Small intestine (tissue), 7 donors: ENCODE results near the gene LRRC49. TPM values are rescaled to one million over a fixed set of nuclear protein-coding genes. Genes with fewer than 3 reads are reported as not detected.
"Not testable (repeated sequence)": the region's sequence is repeated elsewhere in the genome, so short reads cannot be mapped to it uniquely, and the experiment has no call there.

Source experiments
- DNase-seq, 2 donors: peaks; one replicate each; pipeline versions ENCODE4 v3.0.0 to v3.0.0-alpha.2; 2013
- FAIRE-seq: peaks from 2 replicates; lab custom pipeline; 2012; peaks lifted over from hg19 to GRCh38; lab: Jason Lieb, UNC
- H3K27ac ChIP-seq, 3 donors: one replicate each; pipeline ENCODE4 v1.5.1; 2013; ENCODE audit warnings: low read length in 2 of 3, mild to moderate bottlenecking in 2 of 3, control low read depth in 1 of 3, inconsistent platforms in 1 of 3, low read depth in 1 of 3, moderate library complexity in 1 of 3
- H3K27me3 ChIP-seq, 3 donors: one replicate each; pipeline ENCODE4 v1.6.1; 2013; ENCODE audit warnings: low read length in 3 of 3, inconsistent platforms in 1 of 3; ENCODE audit not compliant: control insufficient read depth in 3 of 3, insufficient read depth in 3 of 3
- H3K36me3 ChIP-seq, 3 donors: one replicate each; pipeline ENCODE4 v1.6.1; 2013; ENCODE audit warnings: low read length in 3 of 3, inconsistent platforms in 1 of 3, low read depth in 1 of 3, mild to moderate bottlenecking in 1 of 3, moderate library complexity in 1 of 3; ENCODE audit not compliant: control insufficient read depth in 3 of 3, insufficient read depth in 2 of 3
- H3K4me1 ChIP-seq, 3 donors: one replicate each; pipeline ENCODE4 v1.6.1; 2013; ENCODE audit warnings: low read length in 2 of 3, inconsistent platforms in 1 of 3, low read depth in 1 of 3, mild to moderate bottlenecking in 1 of 3, moderate library complexity in 1 of 3; ENCODE audit not compliant: control insufficient read depth in 3 of 3, insufficient read depth in 2 of 3
- H3K4me3 ChIP-seq, 3 donors: one replicate each; pipeline ENCODE4 v1.5.1; 2013; ENCODE audit warnings: low read length in 3 of 3, control low read depth in 1 of 3, inconsistent platforms in 1 of 3, low read depth in 1 of 3, mild to moderate bottlenecking in 1 of 3, moderate library complexity in 1 of 3
- H3K9me3 ChIP-seq, 2 donors: one replicate each; pipeline ENCODE4 v1.6.1; 2013; ENCODE audit warnings: low read depth in 1 of 2, low read length in 1 of 2; ENCODE audit not compliant: control insufficient read depth in 2 of 2, insufficient read depth in 1 of 2
- whole genome bisulfite sequencing, 3 donors: extraction: QIAGEN DNeasy Blood & Tissue Kit; methylation state at CpG; one replicate each; pipeline ENCODE4 v1.1.7; 2013; 5-methylcytosine and 5-hydroxymethylcytosine counted together
- polyA plus RNA-seq, 4 donors: library from polyadenylated mRNA; stranded (reverse) in 3 of 4; unstranded in 1 of 4; fragments of 200-250 nt in 3 of 4; fragments of 120-200 nt in 1 of 4; gene quantifications; one replicate each; pipeline versions ENCODE4 v1.2.1 to v1.2.3, GENCODE V29; 2013
- donor health status: healthy with polysubstance abuse.
- donor health status: control.
- donor health status: control.
- donor health status: Bipolar disorder and iron deficiency.
- donor health status: healthy.

Gene LRRC49
- polyA plus RNA-seq, 4 donors: 0.81 to 3.2 (median 1.4) TPM

DNA sequence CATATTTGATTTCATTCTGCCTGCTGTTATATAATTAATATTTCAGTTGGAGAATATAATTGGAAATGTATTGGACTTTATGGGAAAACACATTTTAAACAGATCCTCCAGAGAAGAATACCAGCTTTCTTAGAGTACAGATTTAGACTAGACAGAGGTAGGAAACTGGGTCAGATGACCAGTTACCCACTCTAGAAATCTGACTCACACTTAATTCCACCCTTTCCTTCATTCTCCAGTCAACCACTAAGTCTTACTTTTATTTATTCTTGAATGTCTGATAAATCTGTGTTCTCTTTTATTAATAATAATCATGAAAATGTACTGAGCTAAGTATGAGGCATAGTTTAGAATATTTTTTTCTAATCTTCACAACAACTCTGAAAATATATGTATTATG is 110.7 kb downstream of the LRRC49 start:
- no peak for FAIRE-seq
- Histone ChIP-seq H3K36me3 (no peaks in the 10 kb centered on the region), H3K4me1 (no peaks in the 10 kb centered on the region), H3K27me3 (no peaks in the 10 kb centered on the region), H3K9me3 (no peaks in the 10 kb centered on the region), H3K4me3 (no peak overlapping the region), H3K27ac (no peak overlapping the region)
- DNase-seq: no peak

DNA sequence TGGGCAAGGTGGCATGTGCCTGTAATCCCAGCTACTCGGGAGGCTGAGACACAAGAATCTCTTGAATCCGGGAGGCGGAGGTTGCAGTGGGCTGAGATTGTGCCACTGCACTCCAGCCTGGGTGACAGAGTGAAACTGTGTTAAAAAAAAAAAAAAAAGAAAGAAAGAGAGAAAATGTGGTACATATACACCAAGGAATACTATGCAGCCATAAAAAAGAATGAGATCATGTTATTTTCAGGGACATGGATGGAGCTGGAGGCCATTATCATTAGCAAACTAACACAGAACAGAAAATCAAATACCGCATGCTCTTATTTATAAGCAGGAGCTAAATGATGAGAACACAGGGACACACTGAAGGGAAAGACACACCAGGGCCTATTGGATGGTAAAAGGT is 111.9 kb downstream of the LRRC49 start:
- H3K9me3 ChIP-seq, H3K36me3 ChIP-seq, H3K4me3 ChIP-seq, FAIRE-seq, DNase-seq, H3K4me1 ChIP-seq, H3K27me3 ChIP-seq, H3K27ac ChIP-seq: not testable (repeated sequence)
- WGBS, 3 donors: 98 to 99% (median 98%) methylated on average over 4 of the region's 4 CpGs

DNA sequence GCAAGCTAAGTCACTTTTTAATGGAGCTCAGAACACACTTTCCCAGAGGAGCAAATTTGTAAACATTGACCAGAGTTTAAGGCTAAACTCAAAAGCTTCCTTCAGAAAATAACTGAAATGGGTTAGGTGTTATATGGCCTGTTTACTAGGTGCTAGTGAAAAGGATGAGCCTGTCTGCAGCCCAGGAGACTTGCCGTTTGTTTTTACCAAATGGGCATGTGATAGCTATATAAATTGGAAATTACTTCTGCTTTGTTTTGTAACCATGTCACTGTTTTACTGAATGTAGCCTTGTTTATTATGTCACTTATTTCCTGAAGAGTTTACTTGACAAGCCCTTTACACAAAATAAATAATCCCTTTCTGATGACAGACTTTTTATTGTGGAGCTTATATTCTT is 113.3 kb downstream of the LRRC49 start:
- DNase-seq (no peak), FAIRE-seq (no peak)
- Histone ChIP-seq H3K36me3 (no peaks in the 10 kb centered on the region), H3K27ac (no peak overlapping the region), H3K9me3 (no peaks in the 10 kb centered on the region), H3K4me1 (no peaks in the 10 kb centered on the region), H3K27me3 (no peaks in the 10 kb centered on the region), H3K4me3 (no peak overlapping the region)
- WGBS, 3 donors: 72 to 93% (median 80%) methylated on average over 1 of the region's 1 CpG

DNA sequence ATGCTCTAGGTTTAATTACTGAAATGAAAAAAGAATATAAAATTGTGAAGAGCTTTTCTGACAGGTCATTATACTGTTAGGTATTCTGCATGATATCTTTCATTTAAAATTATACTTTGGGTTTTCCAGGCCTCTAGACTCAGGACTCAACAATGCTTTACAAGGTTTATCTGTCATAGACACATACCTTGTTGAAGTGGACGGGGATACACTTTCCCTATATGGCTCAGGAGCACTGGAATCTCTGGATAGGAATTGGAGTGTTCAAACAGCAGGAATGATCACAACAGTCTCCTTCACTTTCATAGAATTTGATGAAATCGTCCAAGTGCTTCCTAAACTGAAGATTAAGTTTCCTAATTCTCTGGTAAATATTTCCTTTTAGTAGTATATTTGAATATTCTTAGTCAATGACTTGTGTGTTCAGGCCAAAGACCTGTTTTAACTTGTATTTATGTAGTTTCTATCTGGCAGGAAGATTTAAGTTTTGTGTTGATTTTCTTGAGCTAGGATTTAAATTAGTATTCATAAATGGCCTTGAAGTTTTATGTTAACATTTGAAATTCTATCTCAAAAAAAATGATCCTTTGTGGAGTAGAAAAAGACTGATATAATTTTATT is 115.7 kb downstream of the LRRC49 start:
- Histone ChIP-seq H3K4me1 (no peaks in the 10 kb centered on the region), H3K27me3 (no peaks in the 10 kb centered on the region), H3K27ac (no peak overlapping the region), H3K9me3 (no peaks in the 10 kb centered on the region), H3K36me3 (no peaks in the 10 kb centered on the region), H3K4me3 (no peak overlapping the region)
- DNase-seq (no peak), FAIRE-seq (no peak)
- WGBS, 3 donors: 66 to 71% (median 66%) methylated on average over 2 of the region's 2 CpGs

DNA sequence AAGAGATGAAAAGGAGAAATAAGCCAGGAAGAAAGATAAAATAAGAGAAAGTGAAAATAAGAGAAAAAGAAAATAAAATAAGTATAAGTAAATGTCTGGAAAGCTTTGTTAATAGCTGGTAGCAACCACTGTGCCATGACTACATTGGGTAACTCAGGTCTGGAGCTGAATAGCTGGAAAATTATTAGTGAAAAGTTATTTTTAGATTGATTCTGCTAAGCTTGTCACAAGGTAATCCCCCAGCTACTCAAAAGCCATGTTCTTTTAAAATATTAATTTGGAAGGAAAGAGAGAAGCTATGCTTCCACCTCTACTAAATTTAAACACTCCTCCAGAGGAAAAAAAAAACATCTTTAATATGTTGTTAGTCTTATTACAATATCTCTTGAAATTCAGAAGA is 117.8 kb downstream of the LRRC49 start:
- no peak for DNase-seq
- no peak overlapping the region for H3K27ac ChIP-seq
- H3K4me3 ChIP-seq: no peak overlapping the region
- FAIRE-seq: no peak
- H3K4me1 ChIP-seq: no peaks in the 10 kb centered on the region
- no peaks in the 10 kb centered on the region for H3K36me3 ChIP-seq
- H3K9me3 ChIP-seq: no peaks in the 10 kb centered on the region
- H3K27me3 ChIP-seq: no peaks in the 10 kb centered on the region

DNA sequence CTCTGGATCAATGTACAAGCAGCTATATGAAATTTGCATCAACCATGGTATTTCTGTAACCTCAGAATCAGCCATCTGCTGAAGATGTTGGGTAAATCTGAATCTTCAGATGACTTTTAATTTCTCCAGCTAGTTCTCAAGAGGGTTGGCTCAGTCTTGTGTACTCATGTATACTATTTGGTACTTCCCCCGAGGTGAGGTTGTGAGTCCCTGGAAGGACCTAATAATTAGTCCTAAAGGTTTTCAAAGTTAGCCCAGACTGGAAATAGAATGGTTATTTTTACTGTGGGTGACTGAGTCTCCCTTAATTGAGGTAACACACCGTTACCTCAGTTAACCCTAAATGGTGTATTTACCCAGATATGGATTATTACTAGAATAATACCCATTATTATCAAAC is 118.4 kb downstream of the LRRC49 start:
- H3K4me1 ChIP-seq: no peaks in the 10 kb centered on the region
- no peaks in the 10 kb centered on the region for H3K27me3 ChIP-seq
- no peak for FAIRE-seq
- no peak overlapping the region for H3K27ac ChIP-seq
- no peaks in the 10 kb centered on the region for H3K36me3 ChIP-seq
- 74 to 84% (median 76%) methylated on average over 2 of the region's 2 CpGs for WGBS, 3 donors
- no peak for DNase-seq
- H3K9me3 ChIP-seq: no peaks in the 10 kb centered on the region
- no peak overlapping the region for H3K4me3 ChIP-seq

DNA sequence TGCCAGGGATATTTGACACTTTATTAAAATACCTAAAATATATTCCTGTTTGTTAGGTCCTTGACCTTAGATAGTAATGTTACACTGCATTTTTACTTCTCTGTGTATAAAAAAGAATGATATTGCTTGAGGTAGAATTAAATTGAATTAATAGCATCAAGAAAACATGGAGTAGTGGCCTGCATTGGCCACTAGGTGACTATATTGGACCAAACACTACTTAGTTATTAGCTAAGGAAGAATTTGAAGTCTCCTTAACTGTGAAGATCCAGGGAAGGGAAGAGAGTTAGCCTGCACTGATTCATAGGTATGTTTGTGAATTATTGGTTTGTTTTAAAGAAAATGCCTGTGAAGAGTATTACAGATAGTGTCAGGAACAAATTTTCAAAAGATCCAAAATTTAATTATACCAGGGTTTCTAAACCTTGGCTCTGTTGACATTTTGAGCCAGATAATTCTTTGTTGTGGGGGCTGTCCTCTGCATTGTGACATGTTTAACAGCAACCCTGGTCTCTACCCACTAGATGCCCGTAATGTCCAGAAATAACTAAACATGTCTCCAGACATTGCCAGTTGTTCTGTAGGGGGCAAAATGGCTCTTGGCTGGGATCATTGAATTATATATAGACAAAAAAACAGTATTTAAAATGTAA is 119.0 kb downstream of the LRRC49 start:
- H3K36me3 ChIP-seq: no peaks in the 10 kb centered on the region
- DNase-seq: peak; percentile 38 to 43
- no peak for FAIRE-seq
- H3K27ac ChIP-seq: no peak overlapping the region
- WGBS, 3 donors: 84 to 91% (median 91%) methylated on average over 1 of the region's 1 CpG
- H3K27me3 ChIP-seq: no peaks in the 10 kb centered on the region
- no peak overlapping the region for H3K4me3 ChIP-seq
- no peaks in the 10 kb centered on the region for H3K4me1 ChIP-seq
- H3K9me3 ChIP-seq: no peaks in the 10 kb centered on the region

DNA sequence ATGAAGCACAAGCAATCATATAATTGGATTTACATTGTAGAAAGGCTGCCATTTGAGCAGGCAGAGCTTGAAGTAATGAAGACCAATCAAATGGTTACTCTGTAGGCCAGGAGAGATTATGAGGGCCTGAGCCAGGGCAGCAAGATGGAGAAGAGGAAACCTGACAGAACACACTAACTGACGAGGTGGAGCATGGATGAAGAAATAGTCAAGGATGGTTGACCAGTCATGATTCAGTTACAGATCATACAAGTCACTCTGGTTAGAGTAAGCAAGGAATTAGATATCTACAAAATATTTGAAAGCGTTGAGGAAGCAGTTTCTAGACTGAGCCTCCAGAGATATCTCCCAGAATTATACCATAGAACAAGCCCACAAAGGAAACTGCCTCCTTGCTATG is 120.8 kb downstream of the LRRC49 start:
- no peak for FAIRE-seq

DNA sequence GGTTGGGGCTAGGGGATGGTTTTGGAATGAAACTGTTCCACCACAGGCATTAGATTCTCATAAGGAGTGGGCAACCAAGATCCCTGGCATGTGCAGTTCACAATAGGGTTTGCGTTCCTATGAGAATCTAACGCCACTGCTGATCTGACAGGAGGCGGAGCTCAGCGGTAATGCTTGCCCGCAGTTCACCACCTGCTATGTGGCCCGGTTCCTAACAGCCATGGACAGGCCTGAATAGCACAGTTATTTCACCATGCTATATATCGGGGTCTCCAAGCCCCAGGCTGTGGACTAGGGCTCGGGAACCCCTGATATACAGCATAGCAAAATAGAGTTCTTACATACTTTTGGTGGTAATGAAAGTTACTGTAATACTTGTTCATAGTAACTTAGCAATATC is 122.7 kb downstream of the LRRC49 start:
- WGBS, 3 donors: 91 to 94% (median 93%) methylated on average over 8 of the region's 8 CpGs
- H3K36me3 ChIP-seq: peaks cover 0 to 2% (median 0%) of the 10 kb centered on the region in 3 donors
- DNase-seq (no peak), FAIRE-seq (no peak)
- no peaks in the 10 kb centered on the region for H3K27me3 ChIP-seq
- no peak overlapping the region for H3K4me3 ChIP-seq
- H3K9me3 ChIP-seq: no peaks in the 10 kb centered on the region
- H3K27ac ChIP-seq: no peak overlapping the region
- no peaks in the 10 kb centered on the region for H3K4me1 ChIP-seq

More for the DNA sequence above, 120.8 kb downstream of the LRRC49 start:
- Histone ChIP-seq H3K4me1 (no peaks in the 10 kb centered on the region), H3K36me3 (peaks cover 0 to 2% (median 0%) of the 10 kb centered on the region in 3 donors), H3K9me3 (no peaks in the 10 kb centered on the region), H3K27me3 (no peaks in the 10 kb centered on the region), H3K27ac (no peak overlapping the region), H3K4me3 (no peak overlapping the region)
- no peak for DNase-seq
- 83 to 88% (median 84%) methylated on average over 2 of the region's 2 CpGs for WGBS, 3 donors
